Measurements from ENCODE around the gene TRABD2B.

GRCh38 chr1:47745715-47746609 lies 251.2 kb downstream of the TRABD2B start:
- TF ChIP-seq, protein P1, sequence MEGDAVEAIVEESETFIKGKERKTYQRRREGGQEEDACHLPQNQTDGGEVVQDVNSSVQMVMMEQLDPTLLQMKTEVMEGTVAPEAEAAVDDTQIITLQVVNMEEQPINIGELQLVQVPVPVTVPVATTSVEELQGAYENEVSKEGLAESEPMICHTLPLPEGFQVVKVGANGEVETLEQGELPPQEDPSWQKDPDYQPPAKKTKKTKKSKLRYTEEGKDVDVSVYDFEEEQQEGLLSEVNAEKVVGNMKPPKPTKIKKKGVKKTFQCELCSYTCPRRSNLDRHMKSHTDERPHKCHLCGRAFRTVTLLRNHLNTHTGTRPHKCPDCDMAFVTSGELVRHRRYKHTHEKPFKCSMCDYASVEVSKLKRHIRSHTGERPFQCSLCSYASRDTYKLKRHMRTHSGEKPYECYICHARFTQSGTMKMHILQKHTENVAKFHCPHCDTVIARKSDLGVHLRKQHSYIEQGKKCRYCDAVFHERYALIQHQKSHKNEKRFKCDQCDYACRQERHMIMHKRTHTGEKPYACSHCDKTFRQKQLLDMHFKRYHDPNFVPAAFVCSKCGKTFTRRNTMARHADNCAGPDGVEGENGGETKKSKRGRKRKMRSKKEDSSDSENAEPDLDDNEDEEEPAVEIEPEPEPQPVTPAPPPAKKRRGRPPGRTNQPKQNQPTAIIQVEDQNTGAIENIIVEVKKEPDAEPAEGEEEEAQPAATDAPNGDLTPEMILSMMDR (IDR thresholded peaks at IDR 0.05; ENCODE audit: borderline replicate concordance, extremely low read depth, low read length, poor library complexity, severe bottlenecking): no peak
- TF ChIP-seq EZH2 (IDR thresholded peaks at IDR 0.05; ENCODE audit: borderline replicate concordance, low read depth, low read length, severe bottlenecking): no peak

All from DND-41 (cell line).